HepG2 (cell line): ENCODE data around the gene NFATC3. TPM values are rescaled to one million over a fixed set of nuclear protein-coding genes. Genes with fewer than 3 reads are reported as not detected.

Experiments used
- GTF3A ChIP-seq: sonication (generic); formaldehyde crosslinking; conservative IDR thresholded peaks from 2 replicates; pipeline ENCODE4 v1.4.0; 2020; ENCODE audit warnings: mild to moderate bottlenecking, missing genetic modification reagents
- LCORL ChIP-seq, 2 experiments: fragments of 450-650 bp in 1 of 2; sonication (generic) in 1 of 2; formaldehyde crosslinking in 1 of 2; IDR thresholded peaks; 2 replicates each; pipeline versions ENCODE4 v1.5.0 to v1.6.1; 2017 to 2020; ENCODE audit warnings: antibody characterized with exemption in 1 of 2, missing genetic modification reagents in 1 of 2
- NR2F1 ChIP-seq, 2 experiments: fragments of 450-650 bp in 1 of 2; formaldehyde crosslinking in 1 of 2; IDR thresholded peaks; 2 replicates each; pipeline versions ENCODE4 v1.5.0 to v1.6.1; 2016 to 2020; ENCODE audit warnings: mild to moderate bottlenecking in 1 of 2, missing compliant biosample characterization in 1 of 2, missing genetic modification reagents in 1 of 2, moderate library complexity in 1 of 2
- NR2F2 ChIP-seq: IDR thresholded peaks from 2 replicates; pipeline ENCODE4 v1.6.1; 2012; ENCODE audit warnings: low read depth, inconsistent platforms, borderline replicate concordance
- PRDM10 ChIP-seq: sonication (generic); formaldehyde crosslinking; IDR thresholded peaks from 2 replicates; pipeline ENCODE4 v1.4.0; 2020; ENCODE audit warnings: low read depth, missing genetic modification reagents
- RARA ChIP-seq: IDR thresholded peaks from 2 replicates; pipeline ENCODE4 v1.6.1; 2016; ENCODE audit warnings: missing genetic modification reagents, missing compliant biosample characterization
- THRA ChIP-seq: sonication (generic); formaldehyde crosslinking; IDR thresholded peaks from 2 replicates; pipeline ENCODE4 v1.4.0; 2020; ENCODE audit warnings: missing genetic modification reagents, borderline replicate concordance
- ZNF775 ChIP-seq: sonication (generic); formaldehyde crosslinking; IDR thresholded peaks from 2 replicates; pipeline ENCODE4 v1.4.0; 2020; ENCODE audit warnings: missing genetic modification reagents, mild to moderate bottlenecking, moderate library complexity, borderline replicate concordance
- polyA plus RNA-seq, 8 experiments: library from polyadenylated mRNA; depleted of rRNA in 3 of 8; stranded (reverse) in 7 of 8; unstranded in 1 of 8; fragments of >200 nt; fragmentation: Illumina TruSeq in 4 of 8; extraction: Trizol in 4 of 8; gene quantifications; 2 replicates each; pipeline versions ENCODE4 v1.2.1 to v1.2.3, GENCODE V29; 2011 to 2016; ENCODE audit warnings: low read depth in 4 of 8, missing spikeins in 1 of 8, mixed read lengths in 1 of 8; ENCODE audit not compliant: insufficient read depth in 1 of 8
- total RNA-seq, 5 experiments: library from RNA; depleted of rRNA; stranded (reverse); fragments of >200 nt; fragmentation: Illumina TruSeq; extraction: Trizol; gene quantifications; 2 replicates each; pipeline ENCODE4 v1.2.3, GENCODE V29; 2016; ENCODE audit warnings: low read depth in 1 of 5
- TF ChIP-seq, protein P1 (sequence below): sonication (generic); formaldehyde crosslinking; IDR thresholded peaks from 2 replicates; pipeline ENCODE4 v1.4.0; 2020; ENCODE audit warnings: missing genetic modification reagents, borderline replicate concordance
- TF ChIP-seq, protein P2 (sequence below): sonication (generic); formaldehyde crosslinking; IDR thresholded peaks from 2 replicates; pipeline ENCODE4 v1.5.0; 2020; ENCODE audit warnings: mild to moderate bottlenecking, missing genetic modification reagents
- TF ChIP-seq, protein P3 (sequence below): sonication (generic); formaldehyde crosslinking; IDR thresholded peaks from 2 replicates; pipeline ENCODE4 v1.8.0; 2022; ENCODE audit warnings: mild to moderate bottlenecking, missing genetic modification reagents, moderate library complexity
- TF ChIP-seq, protein P4 (sequence below): sonication (generic); formaldehyde crosslinking; IDR thresholded peaks from 2 replicates; pipeline ENCODE4 v1.5.0; 2020; ENCODE audit warnings: mild to moderate bottlenecking, missing genetic modification reagents, borderline replicate concordance

Gene NFATC3
- total and polyA plus RNA-seq, 2 of the 13 experiments (the other 11 are each of a cell fraction or from before 2014, with no cell fraction given), result 52.6 to 62.7 TPM

- TF ChIP-seq PRDM10, result 0 out of 2 replicates have a peak, but pooled peaks have one; percentile 51
- peak; percentile 81; the same call in 1 of the 2 replicates for TF ChIP-seq LCORL (IDR thresholded peaks at IDR 0.05)
- peak; percentile 76 for TF ChIP-seq LCORL (CRISPR knock-in tag; IDR thresholded peaks at IDR 0.05)
- peak; percentile 89; the same call in 1 of the 2 replicates for TF ChIP-seq NR2F2
- peak; percentile 79; the same call in 1 of the 2 replicates for TF ChIP-seq THRA
- TF ChIP-seq, protein P1, sequence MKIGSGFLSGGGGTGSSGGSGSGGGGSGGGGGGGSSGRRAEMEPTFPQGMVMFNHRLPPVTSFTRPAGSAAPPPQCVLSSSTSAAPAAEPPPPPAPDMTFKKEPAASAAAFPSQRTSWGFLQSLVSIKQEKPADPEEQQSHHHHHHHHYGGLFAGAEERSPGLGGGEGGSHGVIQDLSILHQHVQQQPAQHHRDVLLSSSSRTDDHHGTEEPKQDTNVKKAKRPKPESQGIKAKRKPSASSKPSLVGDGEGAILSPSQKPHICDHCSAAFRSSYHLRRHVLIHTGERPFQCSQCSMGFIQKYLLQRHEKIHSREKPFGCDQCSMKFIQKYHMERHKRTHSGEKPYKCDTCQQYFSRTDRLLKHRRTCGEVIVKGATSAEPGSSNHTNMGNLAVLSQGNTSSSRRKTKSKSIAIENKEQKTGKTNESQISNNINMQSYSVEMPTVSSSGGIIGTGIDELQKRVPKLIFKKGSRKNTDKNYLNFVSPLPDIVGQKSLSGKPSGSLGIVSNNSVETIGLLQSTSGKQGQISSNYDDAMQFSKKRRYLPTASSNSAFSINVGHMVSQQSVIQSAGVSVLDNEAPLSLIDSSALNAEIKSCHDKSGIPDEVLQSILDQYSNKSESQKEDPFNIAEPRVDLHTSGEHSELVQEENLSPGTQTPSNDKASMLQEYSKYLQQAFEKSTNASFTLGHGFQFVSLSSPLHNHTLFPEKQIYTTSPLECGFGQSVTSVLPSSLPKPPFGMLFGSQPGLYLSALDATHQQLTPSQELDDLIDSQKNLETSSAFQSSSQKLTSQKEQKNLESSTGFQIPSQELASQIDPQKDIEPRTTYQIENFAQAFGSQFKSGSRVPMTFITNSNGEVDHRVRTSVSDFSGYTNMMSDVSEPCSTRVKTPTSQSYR (CRISPR knock-in tag), result peak; percentile 58; the same call in 1 of the 2 replicates
- TF ChIP-seq ZNF775 (CRISPR knock-in tag), result peak; percentile 82; the same call in 1 of the 2 replicates
- no peak for TF ChIP-seq GTF3A
- TF ChIP-seq, protein P2, sequence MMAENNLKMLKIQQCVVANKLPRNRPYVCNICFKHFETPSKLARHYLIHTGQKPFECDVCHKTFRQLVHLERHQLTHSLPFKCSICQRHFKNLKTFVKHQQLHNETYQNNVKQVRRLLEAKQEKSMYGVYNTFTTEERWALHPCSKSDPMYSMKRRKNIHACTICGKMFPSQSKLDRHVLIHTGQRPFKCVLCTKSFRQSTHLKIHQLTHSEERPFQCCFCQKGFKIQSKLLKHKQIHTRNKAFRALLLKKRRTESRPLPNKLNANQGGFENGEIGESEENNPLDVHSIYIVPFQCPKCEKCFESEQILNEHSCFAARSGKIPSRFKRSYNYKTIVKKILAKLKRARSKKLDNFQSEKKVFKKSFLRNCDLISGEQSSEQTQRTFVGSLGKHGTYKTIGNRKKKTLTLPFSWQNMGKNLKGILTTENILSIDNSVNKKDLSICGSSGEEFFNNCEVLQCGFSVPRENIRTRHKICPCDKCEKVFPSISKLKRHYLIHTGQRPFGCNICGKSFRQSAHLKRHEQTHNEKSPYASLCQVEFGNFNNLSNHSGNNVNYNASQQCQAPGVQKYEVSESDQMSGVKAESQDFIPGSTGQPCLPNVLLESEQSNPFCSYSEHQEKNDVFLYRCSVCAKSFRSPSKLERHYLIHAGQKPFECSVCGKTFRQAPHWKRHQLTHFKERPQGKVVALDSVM (CRISPR knock-in tag), result peak; percentile 50
- peak; percentile 57 to 77; a peak in 3 of 4 replicates for TF ChIP-seq NR2F1 (CRISPR knock-in tag; IDR thresholded peaks at IDR 0.05)
- peak; percentile 86 for TF ChIP-seq RARA
- TF ChIP-seq, protein P3, sequence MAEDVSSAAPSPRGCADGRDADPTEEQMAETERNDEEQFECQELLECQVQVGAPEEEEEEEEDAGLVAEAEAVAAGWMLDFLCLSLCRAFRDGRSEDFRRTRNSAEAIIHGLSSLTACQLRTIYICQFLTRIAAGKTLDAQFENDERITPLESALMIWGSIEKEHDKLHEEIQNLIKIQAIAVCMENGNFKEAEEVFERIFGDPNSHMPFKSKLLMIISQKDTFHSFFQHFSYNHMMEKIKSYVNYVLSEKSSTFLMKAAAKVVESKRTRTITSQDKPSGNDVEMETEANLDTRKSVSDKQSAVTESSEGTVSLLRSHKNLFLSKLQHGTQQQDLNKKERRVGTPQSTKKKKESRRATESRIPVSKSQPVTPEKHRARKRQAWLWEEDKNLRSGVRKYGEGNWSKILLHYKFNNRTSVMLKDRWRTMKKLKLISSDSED (CRISPR knock-in tag), result no peak
- TF ChIP-seq, protein P4, sequence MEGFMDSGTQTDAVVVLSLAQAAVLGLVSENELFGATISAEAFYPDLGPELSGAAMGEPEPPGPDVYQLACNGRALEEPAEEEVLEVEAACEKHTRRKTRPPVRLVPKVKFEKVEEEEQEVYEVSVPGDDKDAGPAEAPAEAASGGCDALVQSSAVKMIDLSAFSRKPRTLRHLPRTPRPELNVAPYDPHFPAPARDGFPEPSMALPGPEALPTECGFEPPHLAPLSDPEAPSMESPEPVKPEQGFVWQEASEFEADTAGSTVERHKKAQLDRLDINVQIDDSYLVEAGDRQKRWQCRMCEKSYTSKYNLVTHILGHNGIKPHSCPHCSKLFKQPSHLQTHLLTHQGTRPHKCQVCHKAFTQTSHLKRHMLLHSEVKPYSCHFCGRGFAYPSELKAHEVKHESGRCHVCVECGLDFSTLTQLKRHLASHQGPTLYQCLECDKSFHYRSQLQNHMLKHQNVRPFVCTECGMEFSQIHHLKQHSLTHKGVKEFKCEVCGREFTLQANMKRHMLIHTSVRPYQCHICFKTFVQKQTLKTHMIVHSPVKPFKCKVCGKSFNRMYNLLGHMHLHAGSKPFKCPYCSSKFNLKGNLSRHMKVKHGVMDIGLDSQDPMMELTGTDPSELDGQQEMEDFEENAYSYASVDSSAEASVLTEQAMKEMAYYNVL, result peak; percentile 90; the same call in 1 of the 2 replicates
Measured at GRCh38 chr16:68113059-68113761, 28.0 kb downstream of the NFATC3 start (continued).
